A549 (cell line): ENCODE data around the gene THOC3.
"Not testable (repeated sequence)": the region's sequence is repeated elsewhere in the genome, so short reads cannot be mapped to it uniquely, and the experiment has no call there.

Experiments
- FOXS1 ChIP-seq: fragments of 250-450 bp; sonication (Bioruptor Pico); IDR thresholded peaks from 2 replicates; pipeline ENCODE4 v1.5.0; 2020; ENCODE audit warnings: mild to moderate bottlenecking, moderate library complexity
- KDM1A ChIP-seq: fragments of 200-600 bp; sonication (generic); IDR thresholded peaks from 2 replicates; pipeline ENCODE4 v1.6.1; 2016; ENCODE audit warnings: low read depth, mild to moderate bottlenecking
- MAZ ChIP-seq: fragments of 150-350 bp; IDR thresholded peaks from 2 replicates; pipeline ENCODE4 v1.6.1; 2014; ENCODE audit warnings: antibody characterized with exemption, low read depth, low read length, borderline replicate concordance
- NR3C1 ChIP-seq: fragments of >200 bp; sonication (Bioruptor Twin); formaldehyde crosslinking; IDR thresholded peaks from 3 replicates; pipeline ENCODE4 v1.6.1; 2017
- POLR2A ChIP-seq: IDR thresholded peaks from 2 replicates; pipeline ENCODE4 v1.6.1; 2012; ENCODE audit warnings: mild to moderate bottlenecking, low read length
- POLR2AphosphoS2 ChIP-seq: conservative IDR thresholded peaks from 2 replicates; pipeline ENCODE4 v1.6.1; 2012; ENCODE audit warnings: low read length, improper control_type of control experiment, inconsistent platforms
- TF ChIP-seq, protein P1 (sequence below): fragments of >200 bp; sonication (Bioruptor Twin); formaldehyde crosslinking; IDR thresholded peaks from 3 replicates; pipeline ENCODE4 v1.5.1; 2016
- TF ChIP-seq, protein P2 (sequence below): IDR thresholded peaks from 2 replicates; pipeline ENCODE4 v1.6.1; 2012
- TF ChIP-seq, protein P3 (sequence below): fragments of 200-600 bp; sonication (generic); IDR thresholded peaks from 2 replicates; pipeline ENCODE4 v1.6.1; 2016; ENCODE audit warnings: antibody characterized with exemption, mild to moderate bottlenecking, moderate library complexity

- TF ChIP-seq, protein P1, sequence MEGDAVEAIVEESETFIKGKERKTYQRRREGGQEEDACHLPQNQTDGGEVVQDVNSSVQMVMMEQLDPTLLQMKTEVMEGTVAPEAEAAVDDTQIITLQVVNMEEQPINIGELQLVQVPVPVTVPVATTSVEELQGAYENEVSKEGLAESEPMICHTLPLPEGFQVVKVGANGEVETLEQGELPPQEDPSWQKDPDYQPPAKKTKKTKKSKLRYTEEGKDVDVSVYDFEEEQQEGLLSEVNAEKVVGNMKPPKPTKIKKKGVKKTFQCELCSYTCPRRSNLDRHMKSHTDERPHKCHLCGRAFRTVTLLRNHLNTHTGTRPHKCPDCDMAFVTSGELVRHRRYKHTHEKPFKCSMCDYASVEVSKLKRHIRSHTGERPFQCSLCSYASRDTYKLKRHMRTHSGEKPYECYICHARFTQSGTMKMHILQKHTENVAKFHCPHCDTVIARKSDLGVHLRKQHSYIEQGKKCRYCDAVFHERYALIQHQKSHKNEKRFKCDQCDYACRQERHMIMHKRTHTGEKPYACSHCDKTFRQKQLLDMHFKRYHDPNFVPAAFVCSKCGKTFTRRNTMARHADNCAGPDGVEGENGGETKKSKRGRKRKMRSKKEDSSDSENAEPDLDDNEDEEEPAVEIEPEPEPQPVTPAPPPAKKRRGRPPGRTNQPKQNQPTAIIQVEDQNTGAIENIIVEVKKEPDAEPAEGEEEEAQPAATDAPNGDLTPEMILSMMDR = not testable (repeated sequence)
- TF ChIP-seq, protein P2, sequence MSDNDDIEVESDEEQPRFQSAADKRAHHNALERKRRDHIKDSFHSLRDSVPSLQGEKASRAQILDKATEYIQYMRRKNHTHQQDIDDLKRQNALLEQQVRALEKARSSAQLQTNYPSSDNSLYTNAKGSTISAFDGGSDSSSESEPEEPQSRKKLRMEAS = not testable (repeated sequence)
- not testable (repeated sequence) for TF ChIP-seq MAZ; KDM1A; NR3C1; POLR2A; FOXS1 (CRISPR knock-in tag); POLR2AphosphoS2
- TF ChIP-seq, protein P3, sequence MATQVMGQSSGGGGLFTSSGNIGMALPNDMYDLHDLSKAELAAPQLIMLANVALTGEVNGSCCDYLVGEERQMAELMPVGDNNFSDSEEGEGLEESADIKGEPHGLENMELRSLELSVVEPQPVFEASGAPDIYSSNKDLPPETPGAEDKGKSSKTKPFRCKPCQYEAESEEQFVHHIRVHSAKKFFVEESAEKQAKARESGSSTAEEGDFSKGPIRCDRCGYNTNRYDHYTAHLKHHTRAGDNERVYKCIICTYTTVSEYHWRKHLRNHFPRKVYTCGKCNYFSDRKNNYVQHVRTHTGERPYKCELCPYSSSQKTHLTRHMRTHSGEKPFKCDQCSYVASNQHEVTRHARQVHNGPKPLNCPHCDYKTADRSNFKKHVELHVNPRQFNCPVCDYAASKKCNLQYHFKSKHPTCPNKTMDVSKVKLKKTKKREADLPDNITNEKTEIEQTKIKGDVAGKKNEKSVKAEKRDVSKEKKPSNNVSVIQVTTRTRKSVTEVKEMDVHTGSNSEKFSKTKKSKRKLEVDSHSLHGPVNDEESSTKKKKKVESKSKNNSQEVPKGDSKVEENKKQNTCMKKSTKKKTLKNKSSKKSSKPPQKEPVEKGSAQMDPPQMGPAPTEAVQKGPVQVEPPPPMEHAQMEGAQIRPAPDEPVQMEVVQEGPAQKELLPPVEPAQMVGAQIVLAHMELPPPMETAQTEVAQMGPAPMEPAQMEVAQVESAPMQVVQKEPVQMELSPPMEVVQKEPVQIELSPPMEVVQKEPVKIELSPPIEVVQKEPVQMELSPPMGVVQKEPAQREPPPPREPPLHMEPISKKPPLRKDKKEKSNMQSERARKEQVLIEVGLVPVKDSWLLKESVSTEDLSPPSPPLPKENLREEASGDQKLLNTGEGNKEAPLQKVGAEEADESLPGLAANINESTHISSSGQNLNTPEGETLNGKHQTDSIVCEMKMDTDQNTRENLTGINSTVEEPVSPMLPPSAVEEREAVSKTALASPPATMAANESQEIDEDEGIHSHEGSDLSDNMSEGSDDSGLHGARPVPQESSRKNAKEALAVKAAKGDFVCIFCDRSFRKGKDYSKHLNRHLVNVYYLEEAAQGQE = not testable (repeated sequence)
Measured at GRCh38 chr5:175910072-175910471, 58.0 kb downstream of the THOC3 start.
